Trophoblast cell (in vitro differentiated cells and primary cell): ENCODE data around the gene SCAPER. TPM values are rescaled to one million over a fixed set of nuclear protein-coding genes. Genes with fewer than 3 reads are reported as not detected.
A peak's percentile ranks its signal among the peaks of the same experiment; 100 is the strongest.

ENCODE experiments used
- DNase-seq, 2 donors: peaks; one replicate each; pipeline ENCODE4 v3.0.0-alpha.2; 2016
- H2AFZ ChIP-seq: 2 replicates; pipeline ENCODE4 v1.6.1; 2013; ENCODE audit warnings: low read length, moderate library complexity, mild to moderate bottlenecking; ENCODE audit not compliant: insufficient read depth, poor library complexity
- H2AK5ac ChIP-seq: 2 replicates; pipeline ENCODE4 v1.6.1; 2013; ENCODE audit warnings: mild to moderate bottlenecking, low read length
- H2BK120ac ChIP-seq: 2 replicates; pipeline ENCODE4 v1.6.1; 2013; ENCODE audit warnings: low read length, mild to moderate bottlenecking, moderate library complexity; ENCODE audit not compliant: insufficient read depth, poor library complexity
- H2BK12ac ChIP-seq: 2 replicates; pipeline ENCODE4 v1.6.1; 2013; ENCODE audit warnings: mild to moderate bottlenecking, low read length, moderate library complexity
- H2BK5ac ChIP-seq: 2 replicates; pipeline ENCODE4 v1.6.1; 2013; ENCODE audit warnings: low read length, low read depth, moderate library complexity, mild to moderate bottlenecking; ENCODE audit not compliant: poor library complexity
- H3K14ac ChIP-seq: 2 replicates; pipeline ENCODE4 v1.6.1; 2013; ENCODE audit warnings: mild to moderate bottlenecking, low read length
- H3K18ac ChIP-seq: 2 replicates; pipeline ENCODE4 v1.6.1; 2013; ENCODE audit warnings: mild to moderate bottlenecking, low read length
- H3K23ac ChIP-seq: 2 replicates; pipeline ENCODE4 v1.6.1; 2013; ENCODE audit warnings: low read length
- H3K27ac ChIP-seq: 2 replicates; pipeline ENCODE4 v1.5.1; 2013; ENCODE audit warnings: low read depth, mild to moderate bottlenecking, inconsistent platforms, low read length, moderate library complexity
- H3K27me3 ChIP-seq: 2 replicates; pipeline ENCODE4 v1.6.1; 2013; ENCODE audit warnings: inconsistent platforms, mild to moderate bottlenecking, low read length, moderate library complexity; ENCODE audit not compliant: insufficient read depth
- H3K36me3 ChIP-seq, 2 experiments: 1 replicate in 1 of 2; 2 replicates in 1 of 2; pipeline ENCODE4 v1.6.1; 2013; ENCODE audit warnings: low read length in 2 of 2, mild to moderate bottlenecking in 2 of 2, moderate library complexity in 1 of 2; ENCODE audit not compliant: insufficient read depth in 2 of 2, control insufficient read depth in 1 of 2
- H3K4ac ChIP-seq: 2 replicates; pipeline ENCODE4 v1.6.1; 2013; ENCODE audit warnings: low read depth, mild to moderate bottlenecking, low read length, moderate library complexity
- H3K4me1 ChIP-seq, 2 experiments: 1 replicate in 1 of 2; 2 replicates in 1 of 2; pipeline ENCODE4 v1.6.1; 2013; ENCODE audit warnings: low read length in 2 of 2, mild to moderate bottlenecking in 2 of 2, moderate library complexity in 1 of 2; ENCODE audit not compliant: insufficient read depth in 2 of 2, control insufficient read depth in 1 of 2
- H3K4me2 ChIP-seq: 2 replicates; pipeline ENCODE4 v1.6.1; 2013; ENCODE audit warnings: inconsistent platforms, mild to moderate bottlenecking, low read length, moderate library complexity
- H3K4me3 ChIP-seq: 2 replicates; pipeline ENCODE4 v1.5.1; 2013; ENCODE audit warnings: mild to moderate bottlenecking, low read depth, low read length, inconsistent platforms
- H3K79me1 ChIP-seq: one replicate; pipeline ENCODE4 v1.6.1; 2013; ENCODE audit warnings: low read length
- H3K79me2 ChIP-seq: 2 replicates; pipeline ENCODE4 v1.6.1; 2013; ENCODE audit warnings: low read length, mild to moderate bottlenecking; ENCODE audit not compliant: control insufficient read depth, insufficient read depth, poor library complexity
- H3K9ac ChIP-seq: 2 replicates; pipeline ENCODE4 v1.6.1; 2013; ENCODE audit warnings: mild to moderate bottlenecking, low read length
- H3K9me3 ChIP-seq: 2 replicates; pipeline ENCODE4 v1.6.1; 2013; ENCODE audit warnings: low read depth, mild to moderate bottlenecking, control low read depth, inconsistent platforms, low read length; ENCODE audit not compliant: insufficient read depth
- H4K12ac ChIP-seq: 2 replicates; pipeline ENCODE4 v1.6.1; 2013; ENCODE audit warnings: low read depth, mild to moderate bottlenecking, low read length, moderate library complexity
- H4K8ac ChIP-seq: 2 replicates; pipeline ENCODE4 v1.6.1; 2013; ENCODE audit warnings: low read depth, mild to moderate bottlenecking, low read length, moderate library complexity
- H4K91ac ChIP-seq: one replicate; pipeline ENCODE4 v1.6.1; 2013; ENCODE audit warnings: low read depth, mild to moderate bottlenecking, low read length, moderate library complexity
- WGBS: extraction: QIAGEN DNeasy Blood & Tissue Kit; methylation state at CpG from one replicate; pipeline ENCODE4 v1.1.7; 2013; ENCODE audit warnings: missing lambda C conversion rate; ENCODE audit not compliant: insufficient read length, insufficient coverage; ENCODE audit errors: extremely low coverage; 5-methylcytosine and 5-hydroxymethylcytosine counted together
- polyA plus RNA-seq: library from polyadenylated mRNA; stranded (reverse); fragments of 200-250 nt; gene quantifications from 2 replicates; pipeline ENCODE4 v1.2.3, GENCODE V29; 2013

SCAPER gene, protein sequence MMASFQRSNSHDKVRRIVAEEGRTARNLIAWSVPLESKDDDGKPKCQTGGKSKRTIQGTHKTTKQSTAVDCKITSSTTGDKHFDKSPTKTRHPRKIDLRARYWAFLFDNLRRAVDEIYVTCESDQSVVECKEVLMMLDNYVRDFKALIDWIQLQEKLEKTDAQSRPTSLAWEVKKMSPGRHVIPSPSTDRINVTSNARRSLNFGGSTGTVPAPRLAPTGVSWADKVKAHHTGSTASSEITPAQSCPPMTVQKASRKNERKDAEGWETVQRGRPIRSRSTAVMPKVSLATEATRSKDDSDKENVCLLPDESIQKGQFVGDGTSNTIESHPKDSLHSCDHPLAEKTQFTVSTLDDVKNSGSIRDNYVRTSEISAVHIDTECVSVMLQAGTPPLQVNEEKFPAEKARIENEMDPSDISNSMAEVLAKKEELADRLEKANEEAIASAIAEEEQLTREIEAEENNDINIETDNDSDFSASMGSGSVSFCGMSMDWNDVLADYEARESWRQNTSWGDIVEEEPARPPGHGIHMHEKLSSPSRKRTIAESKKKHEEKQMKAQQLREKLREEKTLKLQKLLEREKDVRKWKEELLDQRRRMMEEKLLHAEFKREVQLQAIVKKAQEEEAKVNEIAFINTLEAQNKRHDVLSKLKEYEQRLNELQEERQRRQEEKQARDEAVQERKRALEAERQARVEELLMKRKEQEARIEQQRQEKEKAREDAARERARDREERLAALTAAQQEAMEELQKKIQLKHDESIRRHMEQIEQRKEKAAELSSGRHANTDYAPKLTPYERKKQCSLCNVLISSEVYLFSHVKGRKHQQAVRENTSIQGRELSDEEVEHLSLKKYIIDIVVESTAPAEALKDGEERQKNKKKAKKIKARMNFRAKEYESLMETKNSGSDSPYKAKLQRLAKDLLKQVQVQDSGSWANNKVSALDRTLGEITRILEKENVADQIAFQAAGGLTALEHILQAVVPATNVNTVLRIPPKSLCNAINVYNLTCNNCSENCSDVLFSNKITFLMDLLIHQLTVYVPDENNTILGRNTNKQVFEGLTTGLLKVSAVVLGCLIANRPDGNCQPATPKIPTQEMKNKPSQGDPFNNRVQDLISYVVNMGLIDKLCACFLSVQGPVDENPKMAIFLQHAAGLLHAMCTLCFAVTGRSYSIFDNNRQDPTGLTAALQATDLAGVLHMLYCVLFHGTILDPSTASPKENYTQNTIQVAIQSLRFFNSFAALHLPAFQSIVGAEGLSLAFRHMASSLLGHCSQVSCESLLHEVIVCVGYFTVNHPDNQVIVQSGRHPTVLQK (N-terminal part only)
- 5.5 and 5.9 TPM in 2 replicates for polyA plus RNA-seq

- Histone ChIP-seq H3K27ac (peak within 1 kb of the TSS; percentile 28), H3K79me1 (peaks cover 7% of the 10 kb centered on the region), H3K79me2 (peaks cover 4% of the 10 kb centered on the region), H3K9me3 (no peaks in the 10 kb centered on the region), H3K4me3 (peak within 1 kb of the TSS; percentile 88), H3K14ac (peak within 1 kb of the TSS; percentile 32), H3K4me1 (peaks cover 2 to 6% of the 10 kb centered on the region in 2 experiments), H4K12ac (peak within 1 kb of the TSS; percentile 64), H3K18ac (peak within 1 kb of the TSS; percentile 52), H4K8ac (peak within 1 kb of the TSS; percentile 70), H2BK5ac (peak within 1 kb of the TSS; percentile 53), H3K9ac (peak within 1 kb of the TSS; percentile 75), H3K4me2 (peak within 1 kb of the TSS; percentile 90), H2BK12ac (peak within 1 kb of the TSS; percentile 1), H3K23ac (no peak within 1 kb of the TSS), H4K91ac (peak within 1 kb of the TSS; percentile 40), H3K4ac (peak within 1 kb of the TSS; percentile 25), H3K27me3 (no peaks in the 10 kb centered on the region), H3K36me3 (no peaks in the 10 kb centered on the region), H2BK120ac (peak within 1 kb of the TSS; percentile 54), H2AFZ (peak within 1 kb of the TSS; percentile 78), H2AK5ac (no peak within 1 kb of the TSS)
- DNase-seq, result peak; percentile 86 to 91
- WGBS, result no CpG with 5 or more reads among the region's 78 CpGs
Measured at GRCh38 chr15:76905013-76905839, at the start of gene SCAPER. Gene SCAPER, minus strand, starts transcription at chr15:76905340. Its CDS starts 21,523 bp downstream, at chr15:76883817.

GRCh38 chr15:76954744-76955143 is 49.6 kb upstream of the SCAPER start:
- Histone ChIP-seq H2BK120ac (no peak overlapping the region), H3K79me1 (no peaks in the 10 kb centered on the region), H3K4me3 (no peak overlapping the region), H3K4me1 (no peaks in the 10 kb centered on the region), H2AFZ (no peak overlapping the region), H4K12ac (no peak overlapping the region), H2BK5ac (no peak overlapping the region), H3K23ac (no peak overlapping the region), H3K79me2 (no peaks in the 10 kb centered on the region), H3K27me3 (no peaks in the 10 kb centered on the region), H3K9me3 (no peaks in the 10 kb centered on the region), H3K14ac (no peak overlapping the region), H3K4ac (no peak overlapping the region), H3K4me2 (no peak overlapping the region), H4K91ac (no peak overlapping the region), H3K36me3 (peaks cover 2% of the 10 kb centered on the region in 2 experiments), H3K9ac (no peak overlapping the region), H3K18ac (no peak overlapping the region), H3K27ac (no peak overlapping the region), H4K8ac (no peak overlapping the region), H2BK12ac (no peak overlapping the region), H2AK5ac (no peak overlapping the region)
- DNase-seq, result no peak
- no CpG with 5 or more reads among the region's 2 CpGs for WGBS

GRCh38 chr15:76953913-76954312 is 48.8 kb upstream of the SCAPER start:
- no peak overlapping the region for H3K9ac ChIP-seq
- H3K9me3 ChIP-seq, result no peaks in the 10 kb centered on the region
- no peaks in the 10 kb centered on the region for H3K79me1 ChIP-seq
- DNase-seq, result no peak
- H2AFZ ChIP-seq, result no peak overlapping the region
- H4K91ac ChIP-seq, result no peak overlapping the region
- no CpG with 5 or more reads among the region's 3 CpGs for WGBS
- no peak overlapping the region for H3K14ac ChIP-seq
- no peaks in the 10 kb centered on the region for H3K4me1 ChIP-seq
- H3K79me2 ChIP-seq, result no peaks in the 10 kb centered on the region
- H3K4me3 ChIP-seq, result no peak overlapping the region
- no peak overlapping the region for H3K4me2 ChIP-seq
- no peaks in the 10 kb centered on the region for H3K27me3 ChIP-seq
- H3K18ac ChIP-seq, result no peak overlapping the region
- H4K8ac ChIP-seq, result no peak overlapping the region
- no peak overlapping the region for H2BK5ac ChIP-seq
- peaks cover 2% of the 10 kb centered on the region in 2 experiments for H3K36me3 ChIP-seq
- no peak overlapping the region for H2BK120ac ChIP-seq
- H3K4ac ChIP-seq, result no peak overlapping the region
- H2AK5ac ChIP-seq, result no peak overlapping the region
- H4K12ac ChIP-seq, result no peak overlapping the region
- H3K27ac ChIP-seq, result no peak overlapping the region
- no peak overlapping the region for H3K23ac ChIP-seq
- H2BK12ac ChIP-seq, result no peak overlapping the region
